WTC11 (cell line): ENCODE measurements around the gene RAB43. TPM values are rescaled to one million over a fixed set of nuclear protein-coding genes. Genes with fewer than 3 reads are reported as not detected.
A peak's percentile ranks its signal among the peaks of the same experiment; 100 is the strongest.

Experiments used
- ATAC-seq: fragments of 200-7000 bp; cut with Tn5 transposase; 2 replicates; pipeline ENCODE4 v1.10.0; 2021; ENCODE audit warnings: mild to moderate bottlenecking, moderate library complexity
- CTCF ChIA-PET: fragments of 300-600 bp; sonication (Branson Sonifier 250); formaldehyde crosslinking; loops from one replicate; lab custom pipeline; 2021; ENCODE audit warnings: antibody characterized with exemption; lab: Charles Lee
- POLR2A ChIA-PET: fragments of 350-600 bp; sonication (Branson Sonifier 250); formaldehyde crosslinking; loops from one replicate; lab custom pipeline; 2021; ENCODE audit warnings: antibody characterized with exemption; lab: Charles Lee
- DNase-seq: peaks from one replicate; pipeline ENCODE4 v3.0.0; 2021; ENCODE audit warnings: low spot score
- H3K27ac Mint-ChIP-seq: 2 replicates; pipeline ENCODE4 v1.8.0; 2021; ENCODE audit warnings: mixed read lengths
- H3K27me3 Mint-ChIP-seq: 2 replicates; pipeline ENCODE4 v1.8.0; 2021; ENCODE audit warnings: low read depth, mild to moderate bottlenecking, moderate library complexity, mixed read lengths
- H3K36me3 Mint-ChIP-seq: 2 replicates; pipeline ENCODE4 v1.8.0; 2021; ENCODE audit warnings: mixed read lengths
- H3K4me1 Mint-ChIP-seq: 2 replicates; pipeline ENCODE4 v1.8.0; 2022; ENCODE audit warnings: mixed read lengths
- H3K4me3 Mint-ChIP-seq: 2 replicates; pipeline ENCODE4 v1.8.0; 2021; ENCODE audit warnings: mild to moderate bottlenecking, moderate library complexity, mixed read lengths
- H3K9me3 Mint-ChIP-seq: 2 replicates; pipeline ENCODE4 v1.8.0; 2021; ENCODE audit warnings: mixed read lengths
- AFF4 ChIP-seq: sonication (generic); formaldehyde crosslinking; IDR thresholded peaks from 2 replicates; pipeline ENCODE4 v1.8.1; 2023; ENCODE audit warnings: mild to moderate bottlenecking, missing genetic modification reagents, borderline replicate concordance
- CBFB ChIP-seq: sonication (generic); formaldehyde crosslinking; IDR thresholded peaks from 2 replicates; pipeline ENCODE4 v1.8.1; 2022; ENCODE audit warnings: mild to moderate bottlenecking, low read depth, missing genetic modification reagents
- E2F1 ChIP-seq: sonication (generic); formaldehyde crosslinking; IDR thresholded peaks from 2 replicates; pipeline ENCODE4 v1.8.0; 2022; ENCODE audit warnings: mild to moderate bottlenecking, missing genetic modification reagents
- E2F4 ChIP-seq: sonication (generic); formaldehyde crosslinking; IDR thresholded peaks from 2 replicates; pipeline ENCODE4 v1.8.1; 2022; ENCODE audit warnings: low read depth, mild to moderate bottlenecking, moderate library complexity, missing genetic modification reagents, borderline replicate concordance
- E2F5 ChIP-seq: sonication (generic); formaldehyde crosslinking; IDR thresholded peaks from 2 replicates; pipeline ENCODE4 v1.8.1; 2022; ENCODE audit warnings: mild to moderate bottlenecking, moderate library complexity, missing genetic modification reagents
- GTF2I ChIP-seq: fragments of 250-450 bp; sonication (Bioruptor Pico); conservative IDR thresholded peaks from 2 replicates; pipeline ENCODE4 v1.4.0; 2021; ENCODE audit warnings: mild to moderate bottlenecking
- MLX ChIP-seq: sonication (generic); formaldehyde crosslinking; IDR thresholded peaks from 2 replicates; pipeline ENCODE4 v1.8.1; 2023; ENCODE audit warnings: mild to moderate bottlenecking, missing genetic modification reagents, moderate library complexity
- NFATC4 ChIP-seq: fragments of 250-450 bp; sonication (Bioruptor Pico); IDR thresholded peaks from 2 replicates; pipeline ENCODE4 v1.9.0; 2021; ENCODE audit warnings: mild to moderate bottlenecking
- OVOL2 ChIP-seq: fragments of 250-450 bp; sonication (Bioruptor Pico); IDR thresholded peaks from 2 replicates; pipeline ENCODE4 v1.9.0; 2021; ENCODE audit warnings: mild to moderate bottlenecking, borderline replicate concordance
- TP53 ChIP-seq: sonication (generic); formaldehyde crosslinking; IDR thresholded peaks from 2 replicates; pipeline ENCODE4 v1.8.1; 2023; ENCODE audit warnings: mild to moderate bottlenecking, missing genetic modification reagents
- ZNF232 ChIP-seq: sonication (generic); formaldehyde crosslinking; IDR thresholded peaks from 2 replicates; pipeline ENCODE4 v1.8.0; 2022; ENCODE audit warnings: mild to moderate bottlenecking, missing genetic modification reagents
- ZNF425 ChIP-seq: fragments of 250-450 bp; sonication (Bioruptor Pico); conservative IDR thresholded peaks from 2 replicates; pipeline ENCODE4 v1.9.0; 2021; ENCODE audit warnings: mild to moderate bottlenecking
- total RNA-seq: library from RNA; stranded (reverse); gene quantifications from 3 replicates; pipeline ENCODE4 v1.2.3, GENCODE V29; 2021
- TF ChIP-seq, protein P1 (sequence below): fragments of 200-600 bp; IDR thresholded peaks from 2 replicates; pipeline ENCODE4 v1.8.0; 2022; ENCODE audit warnings: antibody characterized with exemption
- TF ChIP-seq, protein P2 (sequence below): fragments of 250-450 bp; sonication (Bioruptor Pico); IDR thresholded peaks from 2 replicates; pipeline ENCODE4 v2.1.2; 2022; ENCODE audit warnings: mild to moderate bottlenecking, moderate library complexity
- TF ChIP-seq, protein P3 (sequence below): fragments of 250-450 bp; sonication (Bioruptor Pico); IDR thresholded peaks from 2 replicates; pipeline ENCODE4 v1.9.0; 2021; ENCODE audit warnings: mild to moderate bottlenecking

The RAB43 gene
- total RNA-seq, 1 experiment from 2014 or later = 34.5 TPM

GRCh38 chr3:129054605-129055104, 66.9 kb downstream of the RAB43 start:
- DNase-seq (no peak), ATAC-seq (no peak)
- TF ChIP-seq, protein P1, sequence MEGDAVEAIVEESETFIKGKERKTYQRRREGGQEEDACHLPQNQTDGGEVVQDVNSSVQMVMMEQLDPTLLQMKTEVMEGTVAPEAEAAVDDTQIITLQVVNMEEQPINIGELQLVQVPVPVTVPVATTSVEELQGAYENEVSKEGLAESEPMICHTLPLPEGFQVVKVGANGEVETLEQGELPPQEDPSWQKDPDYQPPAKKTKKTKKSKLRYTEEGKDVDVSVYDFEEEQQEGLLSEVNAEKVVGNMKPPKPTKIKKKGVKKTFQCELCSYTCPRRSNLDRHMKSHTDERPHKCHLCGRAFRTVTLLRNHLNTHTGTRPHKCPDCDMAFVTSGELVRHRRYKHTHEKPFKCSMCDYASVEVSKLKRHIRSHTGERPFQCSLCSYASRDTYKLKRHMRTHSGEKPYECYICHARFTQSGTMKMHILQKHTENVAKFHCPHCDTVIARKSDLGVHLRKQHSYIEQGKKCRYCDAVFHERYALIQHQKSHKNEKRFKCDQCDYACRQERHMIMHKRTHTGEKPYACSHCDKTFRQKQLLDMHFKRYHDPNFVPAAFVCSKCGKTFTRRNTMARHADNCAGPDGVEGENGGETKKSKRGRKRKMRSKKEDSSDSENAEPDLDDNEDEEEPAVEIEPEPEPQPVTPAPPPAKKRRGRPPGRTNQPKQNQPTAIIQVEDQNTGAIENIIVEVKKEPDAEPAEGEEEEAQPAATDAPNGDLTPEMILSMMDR = no peak
- no peak for TF ChIP-seq MLX (CRISPR knock-in tag)
- no peak for TF ChIP-seq E2F1 (CRISPR knock-in tag)
- TF ChIP-seq E2F5 = no peak
- no peak for TF ChIP-seq E2F4 (CRISPR knock-in tag)
- TF ChIP-seq, protein P2, sequence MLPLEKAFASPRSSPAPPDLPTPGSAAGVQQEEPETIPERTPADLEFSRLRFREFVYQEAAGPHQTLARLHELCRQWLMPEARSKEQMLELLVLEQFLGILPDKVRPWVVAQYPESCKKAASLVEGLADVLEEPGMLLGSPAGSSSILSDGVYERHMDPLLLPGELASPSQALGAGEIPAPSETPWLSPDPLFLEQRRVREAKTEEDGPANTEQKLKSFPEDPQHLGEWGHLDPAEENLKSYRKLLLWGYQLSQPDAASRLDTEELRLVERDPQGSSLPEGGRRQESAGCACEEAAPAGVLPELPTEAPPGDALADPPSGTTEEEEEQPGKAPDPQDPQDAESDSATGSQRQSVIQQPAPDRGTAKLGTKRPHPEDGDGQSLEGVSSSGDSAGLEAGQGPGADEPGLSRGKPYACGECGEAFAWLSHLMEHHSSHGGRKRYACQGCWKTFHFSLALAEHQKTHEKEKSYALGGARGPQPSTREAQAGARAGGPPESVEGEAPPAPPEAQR (CRISPR knock-in tag) = no peak
- no peak for TF ChIP-seq TP53
- no peak for TF ChIP-seq ZNF232 (CRISPR knock-in tag)
- TF ChIP-seq NFATC4 (CRISPR knock-in tag) = no peak
- no peak for TF ChIP-seq CBFB (CRISPR knock-in tag)
- TF ChIP-seq GTF2I = no peak
- TF ChIP-seq OVOL2 = no peak
- TF ChIP-seq, protein P3, sequence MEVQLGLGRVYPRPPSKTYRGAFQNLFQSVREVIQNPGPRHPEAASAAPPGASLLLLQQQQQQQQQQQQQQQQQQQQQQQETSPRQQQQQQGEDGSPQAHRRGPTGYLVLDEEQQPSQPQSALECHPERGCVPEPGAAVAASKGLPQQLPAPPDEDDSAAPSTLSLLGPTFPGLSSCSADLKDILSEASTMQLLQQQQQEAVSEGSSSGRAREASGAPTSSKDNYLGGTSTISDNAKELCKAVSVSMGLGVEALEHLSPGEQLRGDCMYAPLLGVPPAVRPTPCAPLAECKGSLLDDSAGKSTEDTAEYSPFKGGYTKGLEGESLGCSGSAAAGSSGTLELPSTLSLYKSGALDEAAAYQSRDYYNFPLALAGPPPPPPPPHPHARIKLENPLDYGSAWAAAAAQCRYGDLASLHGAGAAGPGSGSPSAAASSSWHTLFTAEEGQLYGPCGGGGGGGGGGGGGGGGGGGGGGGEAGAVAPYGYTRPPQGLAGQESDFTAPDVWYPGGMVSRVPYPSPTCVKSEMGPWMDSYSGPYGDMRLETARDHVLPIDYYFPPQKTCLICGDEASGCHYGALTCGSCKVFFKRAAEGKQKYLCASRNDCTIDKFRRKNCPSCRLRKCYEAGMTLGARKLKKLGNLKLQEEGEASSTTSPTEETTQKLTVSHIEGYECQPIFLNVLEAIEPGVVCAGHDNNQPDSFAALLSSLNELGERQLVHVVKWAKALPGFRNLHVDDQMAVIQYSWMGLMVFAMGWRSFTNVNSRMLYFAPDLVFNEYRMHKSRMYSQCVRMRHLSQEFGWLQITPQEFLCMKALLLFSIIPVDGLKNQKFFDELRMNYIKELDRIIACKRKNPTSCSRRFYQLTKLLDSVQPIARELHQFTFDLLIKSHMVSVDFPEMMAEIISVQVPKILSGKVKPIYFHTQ (CRISPR knock-in tag) = no peak
- no peak for TF ChIP-seq ZNF425 (CRISPR knock-in tag)
- no peak for TF ChIP-seq AFF4 (CRISPR knock-in tag)
- POLR2A ChIA-PET = no interaction called here
- CTCF ChIA-PET = interaction anchor here (0.6 to 1.8 kb wide), 5 partner anchors 11 to 414 kb away, joined by 3 to 6 read pairs (median 4); no protein-coding TSS in a partner anchor
- no peak overlapping the region for H3K4me3 Mint-ChIP-seq
- no peaks in the 10 kb centered on the region for H3K36me3 Mint-ChIP-seq
- peaks cover 5% of the 10 kb centered on the region for H3K27me3 Mint-ChIP-seq
- H3K4me1 Mint-ChIP-seq = 0 out of 2 replicates have a peak, but pooled peaks cover 3% of the 10 kb centered on the region
- peak overlapping the region; percentile 83; the same call in 1 of the 2 replicates for H3K27ac Mint-ChIP-seq
- H3K9me3 Mint-ChIP-seq = no peaks in the 10 kb centered on the region
